HCT116 (cell line): Measurements from ENCODE around the gene DNAJC28. TPM values are rescaled to one million over a fixed set of nuclear protein-coding genes. Genes with fewer than 3 reads are reported as not detected.
"Not testable (repeated sequence)": the region's sequence is repeated elsewhere in the genome, so short reads cannot be mapped to it uniquely, and the experiment has no call there.

Source experiments
- ATAC-seq: fragments of 200-7000 bp; cut with Tn5 transposase; 2 replicates; pipeline ENCODE4 v1.9.1; 2020; ENCODE audit warnings: mild to moderate bottlenecking, moderate library complexity
- BruUV-seq: library from RNA; stranded (reverse); fragments of 400-500 nt; replicated peaks from 2 replicates; lab custom pipeline; 2021; lab: Mats Ljungman, UMichigan
- CTCF ChIA-PET: fragments of 300-600 bp; sonication (Branson Sonifier 250); formaldehyde crosslinking; loops from one replicate; lab custom pipeline; 2021; ENCODE audit warnings: antibody characterized with exemption; lab: Charles Lee
- POLR2A ChIA-PET: fragments of 300-600, 350-600 bp; sonication (Branson Sonifier 250); formaldehyde crosslinking; loops from one replicate; lab custom pipeline; 2021; ENCODE audit warnings: antibody characterized with exemption; lab: Charles Lee
- RAD21 ChIA-PET, 2 experiments: fragments of 300-600 bp; sonication (Branson Sonifier 250); formaldehyde crosslinking; loops; one replicate each; lab custom pipeline; 2023; ENCODE audit warnings: low total read pairs in 2 of 2; ENCODE audit not compliant: uncharacterized antibody in 2 of 2, unreplicated experiment in 2 of 2, low non-redundant PET in 1 of 2; lab: Charles Lee
- DNase-seq: peaks from one replicate; pipeline ENCODE4 v3.0.0-alpha.2; 2010; ENCODE audit warnings: low read depth, low spot score
- H2AFZ ChIP-seq: fragments of 200-600 bp; shearing (Covaris generic), sonication (generic); 2 replicates; pipeline ENCODE4 v1.6.1; 2017; ENCODE audit warnings: low read depth, mixed run types, mixed read lengths, antibody characterized with exemption, low read length; ENCODE audit not compliant: poor library complexity, severe bottlenecking
- H3K27ac ChIP-seq: 2 replicates; pipeline ENCODE4 v1.5.1; 2012; ENCODE audit warnings: low read depth, low read length
- H3K27me3 ChIP-seq: fragments of 200-600 bp; sonication (generic); 2 replicates; pipeline ENCODE4 v1.6.1; 2016; ENCODE audit warnings: mixed run types, low read length, mixed read lengths; ENCODE audit not compliant: insufficient read depth
- H3K36me3 ChIP-seq, 2 experiments: fragments of 200-500 bp in 1 of 2; fragments of 200-600 bp in 1 of 2; sonication (Bioruptor generic) in 1 of 2; sonication (generic) in 1 of 2; 2 replicates each; pipeline versions ENCODE4 v1.5.1 to v1.6.1; 2014 to 2016; ENCODE audit warnings: low read length in 2 of 2, inconsistent platforms in 1 of 2, mixed read lengths in 1 of 2, mixed run types in 1 of 2; ENCODE audit not compliant: insufficient read depth in 2 of 2, control insufficient read depth in 1 of 2
- H3K4me1 ChIP-seq, 2 experiments: fragments of 200-600 bp in 1 of 2; sonication (generic) in 1 of 2; 2 replicates each; pipeline versions ENCODE4 v1.5.1 to v1.6.1; 2012 to 2017; ENCODE audit warnings: low read length in 2 of 2, inconsistent platforms in 1 of 2, mild to moderate bottlenecking in 1 of 2, mixed read lengths in 1 of 2, mixed run types in 1 of 2, moderate library complexity in 1 of 2; ENCODE audit not compliant: insufficient read depth in 2 of 2, control insufficient read depth in 1 of 2
- H3K4me2 ChIP-seq: fragments of 200-600 bp; sonication (generic); 2 replicates; pipeline ENCODE4 v1.6.1; 2017; ENCODE audit warnings: mixed run types, low read length, mixed read lengths
- H3K4me3 ChIP-seq, 2 experiments: fragments of 200-600 bp in 1 of 2; sonication (generic) in 1 of 2; replicated peaks in 1 of 2; 2 replicates each; pipeline ENCODE4 v1.5.1; 2011 to 2016; ENCODE audit warnings: low read length in 2 of 2, control low read depth in 1 of 2, low read depth in 1 of 2, mild to moderate bottlenecking in 1 of 2, mixed read lengths in 1 of 2, mixed run types in 1 of 2
- H3K79me2 ChIP-seq: fragments of 200-600 bp; sonication (generic); 2 replicates; pipeline ENCODE4 v1.6.1; 2017; ENCODE audit warnings: mild to moderate bottlenecking, mixed run types, low read length, moderate library complexity, mixed read lengths; ENCODE audit not compliant: insufficient read depth
- H3K9ac ChIP-seq: fragments of 200-600 bp; sonication (generic); 2 replicates; pipeline ENCODE4 v1.6.1; 2016; ENCODE audit warnings: low read length, mixed read lengths
- H3K9me2 ChIP-seq: fragments of 200-600 bp; sonication (generic), shearing (Covaris generic); 2 replicates; pipeline ENCODE4 v1.6.1; 2017; ENCODE audit warnings: mixed run types, mild to moderate bottlenecking, moderate library complexity; ENCODE audit not compliant: insufficient read depth
- H3K9me3 ChIP-seq, 2 experiments: fragments of 200-500 bp in 1 of 2; fragments of 200-600 bp in 1 of 2; sonication (Bioruptor generic) in 1 of 2; sonication (generic) in 1 of 2; 2 replicates each; pipeline ENCODE4 v1.6.1; 2014 to 2017; ENCODE audit warnings: low read length in 2 of 2, mixed read lengths in 2 of 2, inconsistent platforms in 1 of 2, low read depth in 1 of 2, mild to moderate bottlenecking in 1 of 2, mixed run types in 1 of 2, moderate library complexity in 1 of 2; ENCODE audit not compliant: control insufficient read depth in 1 of 2, insufficient read depth in 1 of 2
- H4K20me1 ChIP-seq: fragments of 200-600 bp; sonication (generic), shearing (Covaris generic); 2 replicates; pipeline ENCODE4 v1.6.1; 2017; ENCODE audit warnings: mixed run types, mild to moderate bottlenecking, moderate library complexity; ENCODE audit not compliant: insufficient read depth
- ATF3 ChIP-seq: IDR thresholded peaks from 2 replicates; pipeline ENCODE4 v1.6.1; 2012
- CEBPB ChIP-seq: IDR thresholded peaks from 2 replicates; pipeline ENCODE4 v1.6.1; 2012; ENCODE audit warnings: low read depth
- EZH2phosphoT487 ChIP-seq: fragments of 200-600 bp; IDR thresholded peaks from 2 replicates; pipeline ENCODE4 v1.6.1; 2018; ENCODE audit warnings: antibody characterized with exemption, borderline replicate concordance
- SIN3A ChIP-seq: IDR thresholded peaks from 2 replicates; pipeline ENCODE4 v1.6.1; 2012; ENCODE audit warnings: low read depth
- SRF ChIP-seq: IDR thresholded peaks from 2 replicates; pipeline ENCODE4 v1.6.1; 2012; ENCODE audit warnings: low read depth
- intact Hi-C: fragments of 100-400 bp; cut with micrococcal nuclease; formaldehyde crosslinking; loops from 2 replicates; pipeline ENCODE4 v1.10.0; 2022
- total RNA-seq: library from RNA; stranded (reverse); gene quantifications from one replicate; pipeline ENCODE4 v1.2.1, GENCODE V29; 2021; ENCODE audit not compliant: unreplicated experiment

DNAJC28 gene
- total RNA-seq, 1 experiment from 2014 or later, result 0.81 TPM

- ATAC-seq, result no peak
- no peaks in the 10 kb centered on the region for H3K9me3 ChIP-seq
- no peak overlapping the region for H3K9ac ChIP-seq
- H3K27ac ChIP-seq, result no peak overlapping the region
- no TSS peak for BruUV-seq
- no peak for TF ChIP-seq SIN3A
- TF ChIP-seq SRF, result no peak
- TF ChIP-seq EZH2phosphoT487, result no peak
- TF ChIP-seq CEBPB, result no peak
- TF ChIP-seq ATF3, result no peak
- H3K4me2 ChIP-seq, result no peak overlapping the region
- ChIA-PET CTCF (interaction anchor here (0.6 to 1.4 kb wide), 4 partner anchors 30 to 250 kb away, joined by 3 to 5 read pairs (median 4); partner anchors contain the start of gene TMEM50B), RAD21 (interaction anchor here in 1 of 2 experiments (1.0 kb wide), 1 partner anchor 250 kb away, joined by 4 read pairs; no protein-coding TSS in a partner anchor), POLR2A (no interaction called here)
- no peaks in the 10 kb centered on the region for H3K9me2 ChIP-seq
- no peak overlapping the region for H2AFZ ChIP-seq
- no peaks in the 10 kb centered on the region for H3K36me3 ChIP-seq
- H4K20me1 ChIP-seq, result no peaks in the 10 kb centered on the region
- DNase-seq, result no peak
- H3K79me2 ChIP-seq, result no peaks in the 10 kb centered on the region
- intact Hi-C loops, result loop anchor here (5.0 to 10.0 kb wide), 4 partner anchors 158 to 607 kb away; no protein-coding TSS in a partner anchor
- H3K4me1 ChIP-seq, result peaks cover 3 to 6% of the 10 kb centered on the region in 2 experiments; a peak in 1 of 4 replicates
- no peak overlapping the region for H3K4me3 ChIP-seq
- no peaks in the 10 kb centered on the region for H3K27me3 ChIP-seq
Observed at GRCh38 chr21:33449616-33450015, 41.9 kb downstream of the DNAJC28 start.

- ChIA-PET CTCF (interaction anchor here (0.7 to 4.4 kb wide), 4 partner anchors 30 to 250 kb away, joined by 3 to 66 read pairs (median 18); no protein-coding TSS in a partner anchor), RAD21 (interaction anchor here (0.7 to 1.1 kb wide), 2 partner anchors 9 to 159 kb away, joined by 3 to 5 read pairs; no protein-coding TSS in a partner anchor)
- H2AFZ ChIP-seq, BruUV-seq, H3K27ac ChIP-seq, DNase-seq, H3K9me2 ChIP-seq, H3K4me1 ChIP-seq, POLR2A ChIA-PET, H3K9ac ChIP-seq, H3K4me3 ChIP-seq, H3K36me3 ChIP-seq, H3K9me3 ChIP-seq, H3K27me3 ChIP-seq, ATAC-seq, H3K4me2 ChIP-seq, H4K20me1 ChIP-seq, H3K79me2 ChIP-seq: not testable (repeated sequence)
- intact Hi-C loops, result loop anchor here (5.0 to 10.0 kb wide), 4 partner anchors 161 to 604 kb away; no protein-coding TSS in a partner anchor
Observed at GRCh38 chr21:33446620-33447019, 44.9 kb downstream of the DNAJC28 start.
